ENCODE data around the gene SLC5A10. TPM values are rescaled to one million over a fixed set of nuclear protein-coding genes. Genes with fewer than 3 reads are reported as not detected.

SLC5A10 gene
- total RNA-seq, 4 donors from 2014 or later = not detected

GRCh38 chr17:18960241-18960665 lies 8.3 kb downstream of the SLC5A10 start:
- Histone ChIP-seq H3K27me3 (no peaks in the 10 kb centered on the region), H3K9me3 (no peaks in the 10 kb centered on the region), H3K4me1 (peaks cover 0 to 17% (median 5%) of the 10 kb centered on the region in 3 donors), H3K4me3 (no peak overlapping the region), H3K36me3 (no peaks in the 10 kb centered on the region), H3K27ac (no peak overlapping the region)
- ATAC-seq = peak; percentile 5
- no peak for TF ChIP-seq EP300 (IDR thresholded peaks at IDR 0.05)
- TF ChIP-seq POLR2A (IDR thresholded peaks at IDR 0.05) = no peak
- no peak for TF ChIP-seq CTCF (IDR thresholded peaks at IDR 0.05)
- TF ChIP-seq POLR2AphosphoS5 (IDR thresholded peaks at IDR 0.05) = no peak
- 63% methylated on average over 2 of the region's 15 CpGs; no CpG with 5 or more reads in 1 of the 2 donors for WGBS, 2 donors (ENCODE audit: low coverage in 1 of 2)

- Histone ChIP-seq H3K9me3 (no peaks in the 10 kb centered on the region), H3K4me1 (peaks cover 0 to 17% (median 5%) of the 10 kb centered on the region in 3 donors), H3K4me3 (no peak overlapping the region), H3K27ac (no peak overlapping the region), H3K27me3 (no peaks in the 10 kb centered on the region), H3K36me3 (no peaks in the 10 kb centered on the region)
- WGBS, 2 donors (ENCODE audit: low coverage in 1 of 2) = no CpG with 5 or more reads among the region's 17 CpGs
- ATAC-seq = peak; percentile 83
- TF ChIP-seq CTCF (IDR thresholded peaks at IDR 0.05) (peak in 3 of 4 experiments; percentile 82 to 92 (median 88)), POLR2AphosphoS5 (IDR thresholded peaks at IDR 0.05) (no peak)
Observed at GRCh38 chr17:18960803-18961511, 9.0 kb downstream of the SLC5A10 start.

- Histone ChIP-seq H3K9me3 (no peaks in the 10 kb centered on the region), H3K27ac (no peak overlapping the region), H3K4me1 (peaks cover 0 to 17% (median 5%) of the 10 kb centered on the region in 3 donors), H3K27me3 (no peaks in the 10 kb centered on the region), H3K4me3 (no peak overlapping the region), H3K36me3 (no peaks in the 10 kb centered on the region)
- TF ChIP-seq POLR2AphosphoS5 (IDR thresholded peaks at IDR 0.05) (no peak), CTCF (IDR thresholded peaks at IDR 0.05) (no peak), POLR2A (IDR thresholded peaks at IDR 0.05) (no peak), EP300 (IDR thresholded peaks at IDR 0.05) (no peak)
- WGBS, 2 donors (ENCODE audit: low coverage in 1 of 2) = 57 to 61% methylated on average over 4 of the region's 16 CpGs
- ATAC-seq = no peak
Observed at GRCh38 chr17:18961634-18962493, 9.9 kb downstream of the SLC5A10 start.

GRCh38 chr17:18962494-18962815 lies 10.5 kb downstream of the SLC5A10 start:
- Histone ChIP-seq H3K36me3 (no peaks in the 10 kb centered on the region), H3K27me3 (no peaks in the 10 kb centered on the region), H3K4me1 (peaks cover 0 to 17% (median 5%) of the 10 kb centered on the region in 3 donors), H3K4me3 (no peak overlapping the region), H3K9me3 (no peaks in the 10 kb centered on the region), H3K27ac (no peak overlapping the region)
- WGBS, 2 donors (ENCODE audit: low coverage in 1 of 2) = 72 to 78% methylated on average over 3 to 5 of the region's 6 CpGs
- TF ChIP-seq EP300 (IDR thresholded peaks at IDR 0.05) = no peak
- no peak for TF ChIP-seq CTCF (IDR thresholded peaks at IDR 0.05)
- no peak for TF ChIP-seq POLR2AphosphoS5 (IDR thresholded peaks at IDR 0.05)
- no peak for TF ChIP-seq POLR2A (IDR thresholded peaks at IDR 0.05)
- ATAC-seq = no peak

Measured in gastroesophageal sphincter (tissue), 4 donors.